PC-9 (cell line): ENCODE measurements around the gene GSK3B. TPM values are rescaled to one million over a fixed set of nuclear protein-coding genes. Genes with fewer than 3 reads are reported as not detected.

Source experiments
- BruUV-seq: library from RNA; stranded (reverse); fragments of 400-500 nt; replicated peaks from 2 replicates; lab custom pipeline; 2021; lab: Mats Ljungman, UMichigan
- CTCF ChIA-PET: fragments of 300-600 bp; sonication (Branson Sonifier 250); formaldehyde crosslinking; loops from one replicate; lab custom pipeline; 2022; ENCODE audit warnings: antibody characterized with exemption; lab: Charles Lee
- POLR2A ChIA-PET: fragments of 300-600 bp; sonication (Branson Sonifier 250); formaldehyde crosslinking; loops from one replicate; lab custom pipeline; 2022; ENCODE audit warnings: antibody characterized with exemption; ENCODE audit not compliant: unreplicated experiment; lab: Charles Lee
- DNase-seq, 2 experiments: peaks; one replicate each; pipeline versions ENCODE4 v3.0.0 to v3.0.0-alpha.2; 2015 to 2022; ENCODE audit warnings: mixed read lengths in 1 of 2
- H2AFZ ChIP-seq: fragments of 200-600 bp; sonication (generic); 2 replicates; pipeline ENCODE4 v1.8.1; 2017; ENCODE audit warnings: antibody characterized with exemption
- H3F3A ChIP-seq: fragments of 200-600 bp; sonication (generic); 2 replicates; pipeline ENCODE4 v1.8.1; 2017; ENCODE audit warnings: antibody characterized with exemption, mild to moderate bottlenecking, low read depth; ENCODE audit not compliant: insufficient read depth
- H3K27ac ChIP-seq: fragments of 200-600 bp; sonication (generic); 2 replicates; pipeline ENCODE4 v1.6.1; 2016; ENCODE audit warnings: mixed run types
- H3K27me3 ChIP-seq: fragments of 200-600 bp; sonication (generic); 2 replicates; pipeline ENCODE4 v1.6.1; 2016; ENCODE audit warnings: low read depth, mixed run types; ENCODE audit not compliant: insufficient read depth
- H3K36me3 ChIP-seq: fragments of 200-600 bp; sonication (generic); 2 replicates; pipeline ENCODE4 v1.6.1; 2016; ENCODE audit warnings: low read depth, mixed run types
- H3K4me1 ChIP-seq: fragments of 200-600 bp; sonication (generic); replicated peaks from 2 replicates; pipeline ENCODE4 v1.6.1; 2016; ENCODE audit warnings: mixed run types; ENCODE audit not compliant: insufficient read depth
- H3K4me2 ChIP-seq: fragments of 200-600 bp; sonication (generic); 2 replicates; pipeline ENCODE4 v1.6.1; 2017; ENCODE audit warnings: mixed run types
- H3K4me3 ChIP-seq: fragments of 200-600 bp; sonication (generic); 2 replicates; pipeline ENCODE4 v1.6.1; 2016; ENCODE audit warnings: mixed run types
- H3K79me2 ChIP-seq: fragments of 200-600 bp; sonication (generic); 2 replicates; pipeline ENCODE4 v1.6.1; 2017; ENCODE audit warnings: low read depth, mixed run types
- H3K9me2 ChIP-seq: fragments of 200-600 bp; sonication (generic); 2 replicates; pipeline ENCODE4 v1.8.1; 2017; ENCODE audit warnings: mild to moderate bottlenecking; ENCODE audit not compliant: insufficient read depth
- H3K9me3 ChIP-seq: fragments of 200-600 bp; sonication (generic); 2 replicates; pipeline ENCODE4 v1.8.1; 2016; ENCODE audit warnings: low read depth; ENCODE audit not compliant: insufficient read depth
- H4K20me1 ChIP-seq: fragments of 200-600 bp; sonication (generic); 2 replicates; pipeline ENCODE4 v1.8.1; 2017; ENCODE audit not compliant: insufficient read depth
- EZH2 ChIP-seq: fragments of 200-600 bp; sonication (generic); IDR thresholded peaks from 2 replicates; pipeline ENCODE4 v1.8.0; 2017; ENCODE audit warnings: antibody characterized with exemption, low read depth
- intact Hi-C: fragments of 100-400 bp; cut with micrococcal nuclease; formaldehyde crosslinking; loops from one replicate; pipeline ENCODE4 v1.10.0; 2022; ENCODE audit not compliant: unreplicated experiment
- total RNA-seq: library from RNA; stranded (reverse); gene quantifications from 2 replicates; pipeline ENCODE4 v1.2.3, GENCODE V29; 2021
- TF ChIP-seq, protein P1 (sequence below): fragments of 200-600 bp; sonication (generic); conservative IDR thresholded peaks from 2 replicates; pipeline ENCODE4 v1.6.1; 2017; ENCODE audit warnings: mixed run types, antibody characterized with exemption, mild to moderate bottlenecking, moderate library complexity

Gene GSK3B
- total RNA-seq, 1 experiment from 2014 or later: 62.0 TPM

GRCh38 chr3:119911748-119912147 lies 182.5 kb downstream of the GSK3B start:
- no peaks in the 10 kb centered on the region; the same call in 1 of the 2 replicates for H3K9me3 ChIP-seq
- H3K36me3 ChIP-seq: peaks cover 12% of the 10 kb centered on the region; the same call in 1 of the 2 replicates
- H3K9me2 ChIP-seq: no peaks in the 10 kb centered on the region
- no peak for DNase-seq
- no peak for TF ChIP-seq EZH2
- TF ChIP-seq, protein P1, sequence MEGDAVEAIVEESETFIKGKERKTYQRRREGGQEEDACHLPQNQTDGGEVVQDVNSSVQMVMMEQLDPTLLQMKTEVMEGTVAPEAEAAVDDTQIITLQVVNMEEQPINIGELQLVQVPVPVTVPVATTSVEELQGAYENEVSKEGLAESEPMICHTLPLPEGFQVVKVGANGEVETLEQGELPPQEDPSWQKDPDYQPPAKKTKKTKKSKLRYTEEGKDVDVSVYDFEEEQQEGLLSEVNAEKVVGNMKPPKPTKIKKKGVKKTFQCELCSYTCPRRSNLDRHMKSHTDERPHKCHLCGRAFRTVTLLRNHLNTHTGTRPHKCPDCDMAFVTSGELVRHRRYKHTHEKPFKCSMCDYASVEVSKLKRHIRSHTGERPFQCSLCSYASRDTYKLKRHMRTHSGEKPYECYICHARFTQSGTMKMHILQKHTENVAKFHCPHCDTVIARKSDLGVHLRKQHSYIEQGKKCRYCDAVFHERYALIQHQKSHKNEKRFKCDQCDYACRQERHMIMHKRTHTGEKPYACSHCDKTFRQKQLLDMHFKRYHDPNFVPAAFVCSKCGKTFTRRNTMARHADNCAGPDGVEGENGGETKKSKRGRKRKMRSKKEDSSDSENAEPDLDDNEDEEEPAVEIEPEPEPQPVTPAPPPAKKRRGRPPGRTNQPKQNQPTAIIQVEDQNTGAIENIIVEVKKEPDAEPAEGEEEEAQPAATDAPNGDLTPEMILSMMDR: no peak
- peaks cover 5% of the 10 kb centered on the region for H4K20me1 ChIP-seq
- intact Hi-C loops: no loop called here
- H3K4me1 ChIP-seq: no peaks in the 10 kb centered on the region
- no peaks in the 10 kb centered on the region for H3K79me2 ChIP-seq
- H3K27ac ChIP-seq: no peak overlapping the region
- no peak overlapping the region for H2AFZ ChIP-seq
- CTCF ChIA-PET: no interaction called here
- H3F3A ChIP-seq: peaks cover 13% of the 10 kb centered on the region
- POLR2A ChIA-PET: no interaction called here
- H3K27me3 ChIP-seq: no peaks in the 10 kb centered on the region
- H3K4me3 ChIP-seq: no peak overlapping the region
- no peak overlapping the region for H3K4me2 ChIP-seq
- BruUV-seq: no TSS peak

- no peaks in the 10 kb centered on the region for H3K9me2 ChIP-seq
- H3K27me3 ChIP-seq: no peaks in the 10 kb centered on the region
- no peak overlapping the region for H3K27ac ChIP-seq
- no peaks in the 10 kb centered on the region; the same call in 1 of the 2 replicates for H4K20me1 ChIP-seq
- POLR2A ChIA-PET: no interaction called here
- H3K4me1 ChIP-seq: no peaks in the 10 kb centered on the region
- BruUV-seq: no TSS peak
- CTCF ChIA-PET: no interaction called here
- H3K79me2 ChIP-seq: no peaks in the 10 kb centered on the region
- H3K4me3 ChIP-seq: no peak overlapping the region
- no peaks in the 10 kb centered on the region for H3K9me3 ChIP-seq
- no peak overlapping the region for H3K4me2 ChIP-seq
- no peak for TF ChIP-seq EZH2
- TF ChIP-seq, protein P1: no peak
- no peak overlapping the region for H2AFZ ChIP-seq
- H3F3A ChIP-seq: peaks cover 8% of the 10 kb centered on the region; the same call in 1 of the 2 replicates
- peaks cover 6% of the 10 kb centered on the region for H3K36me3 ChIP-seq
- no peak for DNase-seq
- intact Hi-C loops: no loop called here
These were observed 192.2 kb downstream of the GSK3B start for GRCh38 chr3:119902061-119902460.

DNA sequence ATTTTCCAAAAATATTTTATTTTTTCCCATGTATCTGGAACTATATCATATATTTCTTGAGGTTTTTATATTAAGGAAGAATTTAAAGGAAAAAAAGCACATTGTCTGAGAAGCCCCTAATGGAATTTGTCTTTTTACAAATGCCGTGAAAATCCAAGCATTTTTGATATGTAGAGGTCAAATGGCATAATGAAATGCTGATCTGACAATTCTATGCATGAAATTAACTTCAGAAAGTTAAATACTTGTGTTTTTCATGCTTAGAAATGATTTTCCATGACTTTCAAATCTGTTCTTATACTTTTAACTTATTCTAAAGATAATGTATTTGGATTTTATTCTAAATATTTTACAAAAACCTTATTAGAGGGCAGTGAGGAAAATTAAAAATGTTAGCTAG lies 193.1 kb downstream of the GSK3B start:
- H3K4me2 ChIP-seq: no peak overlapping the region
- no peak for DNase-seq
- H3K79me2 ChIP-seq: no peaks in the 10 kb centered on the region
- H3K27me3 ChIP-seq: no peaks in the 10 kb centered on the region
- no peak overlapping the region for H3K27ac ChIP-seq
- TF ChIP-seq, protein P1: no peak
- no peak for TF ChIP-seq EZH2
- H3F3A ChIP-seq: peaks cover 8% of the 10 kb centered on the region; the same call in 1 of the 2 replicates
- ChIA-PET POLR2A (no interaction called here), CTCF (no interaction called here)
- H3K9me3 ChIP-seq: no peaks in the 10 kb centered on the region
- H3K4me3 ChIP-seq: no peak overlapping the region
- no TSS peak for BruUV-seq
- H4K20me1 ChIP-seq: no peaks in the 10 kb centered on the region; the same call in 1 of the 2 replicates
- intact Hi-C loops: no loop called here
- H2AFZ ChIP-seq: no peak overlapping the region
- H3K4me1 ChIP-seq: no peaks in the 10 kb centered on the region
- no peaks in the 10 kb centered on the region for H3K9me2 ChIP-seq
- H3K36me3 ChIP-seq: peaks cover 6% of the 10 kb centered on the region
